KG1 (cell line): ENCODE data around the gene PODXL.
"Not testable (repeated sequence)": the region's sequence is repeated elsewhere in the genome, so short reads cannot be mapped to it uniquely, and the experiment has no call there.

ENCODE experiments used
- DNase-seq: peaks from one replicate; lab custom pipeline; 2025; lab: John Stamatoyannopoulos, UW

PODXL gene

GRCh38 chr7:131511071-131511470, 45.4 kb downstream of the PODXL start:
- no peak for DNase-seq

DNA sequence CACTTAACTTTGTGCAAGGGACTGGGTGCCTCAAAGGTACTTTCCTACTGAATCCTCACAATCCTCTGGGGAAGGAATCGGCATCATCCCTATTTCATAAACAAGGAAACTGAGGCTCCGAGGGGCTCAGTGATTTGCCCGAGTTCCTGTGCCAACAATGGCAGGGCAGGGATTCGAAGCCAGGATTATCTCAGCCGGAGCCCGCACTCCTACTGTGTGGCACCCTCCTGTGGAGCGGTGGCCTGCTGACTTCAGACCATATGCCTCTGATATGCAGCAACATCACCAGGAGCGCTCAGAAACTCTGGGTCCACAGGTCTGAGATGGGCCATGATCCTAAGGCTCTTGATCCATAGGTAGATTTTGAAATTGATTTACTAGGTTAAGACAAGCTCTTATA, 46.6 kb downstream of the PODXL start:
- no peak for DNase-seq

DNA sequence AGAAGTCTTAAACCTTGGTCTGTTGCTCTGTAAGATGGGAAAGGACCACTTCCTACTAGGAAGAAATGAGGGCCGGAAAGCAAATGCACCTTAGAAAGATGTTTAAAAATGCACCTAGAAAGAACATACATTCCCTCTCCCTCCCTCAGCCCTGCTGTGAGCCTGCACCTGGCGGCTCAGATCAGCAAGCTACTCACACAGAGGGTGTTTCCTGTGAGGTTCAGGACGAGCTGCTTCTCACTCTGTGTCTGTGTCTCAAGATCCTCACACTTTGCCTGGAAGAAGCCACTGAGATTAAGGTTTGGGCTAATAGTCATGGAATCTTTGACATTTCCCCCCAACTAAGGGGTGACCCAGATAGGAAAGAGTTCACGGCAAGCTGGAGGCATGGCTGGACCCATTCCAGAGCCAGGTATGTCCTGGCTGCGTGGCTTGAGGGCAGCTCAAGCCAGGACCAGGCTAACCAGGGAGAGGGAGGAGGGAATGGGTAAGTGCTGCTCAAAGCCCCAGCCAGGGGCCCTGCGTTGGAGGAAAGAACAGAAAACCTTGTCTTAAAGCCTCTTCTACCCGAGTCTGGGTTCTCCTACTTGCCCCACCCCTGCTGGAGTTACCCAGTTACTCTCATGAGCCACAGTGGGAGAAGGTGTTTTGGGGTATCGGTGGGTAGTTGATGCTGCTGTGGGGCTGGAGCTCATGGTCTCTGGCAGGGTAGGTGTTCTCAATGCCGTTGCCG, 47.5 kb downstream of the PODXL start:
- DNase-seq, result no peak

DNA sequence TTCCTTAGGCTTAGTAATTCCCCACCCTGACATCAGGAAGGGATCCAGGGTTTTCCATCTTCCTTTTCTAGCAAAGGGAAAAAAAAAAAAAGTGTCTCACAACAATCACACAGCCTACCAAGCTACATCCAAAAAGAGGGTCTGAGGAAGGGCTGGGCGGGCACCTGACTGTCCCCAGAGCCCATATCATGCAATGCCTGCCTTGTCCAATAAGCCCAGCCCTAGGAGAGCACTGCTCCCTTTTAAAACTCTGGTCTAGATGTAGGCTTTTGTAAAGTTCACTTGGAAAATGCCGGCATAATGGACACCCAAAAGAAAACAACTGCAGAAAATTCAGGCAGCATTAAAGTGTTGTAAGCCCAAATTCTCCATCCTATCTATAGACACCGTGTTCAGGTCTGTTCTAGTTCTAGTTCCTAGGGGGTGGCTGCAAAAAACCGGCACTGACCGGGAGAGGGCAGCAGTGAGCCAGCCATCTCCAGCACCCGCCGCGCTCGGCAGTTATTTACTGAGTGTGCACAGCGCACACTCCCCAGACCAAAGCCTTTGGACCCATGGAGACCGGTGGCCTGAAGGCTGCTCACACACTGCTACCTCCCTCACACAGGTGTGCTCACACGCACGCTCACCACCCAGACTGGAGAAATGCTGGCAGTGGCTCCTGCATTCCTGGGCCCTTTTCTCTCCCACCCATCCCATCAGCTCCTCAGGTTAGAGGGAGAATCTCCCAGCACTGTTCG, 48.7 kb downstream of the PODXL start:
- peak; percentile 15 for DNase-seq

DNA sequence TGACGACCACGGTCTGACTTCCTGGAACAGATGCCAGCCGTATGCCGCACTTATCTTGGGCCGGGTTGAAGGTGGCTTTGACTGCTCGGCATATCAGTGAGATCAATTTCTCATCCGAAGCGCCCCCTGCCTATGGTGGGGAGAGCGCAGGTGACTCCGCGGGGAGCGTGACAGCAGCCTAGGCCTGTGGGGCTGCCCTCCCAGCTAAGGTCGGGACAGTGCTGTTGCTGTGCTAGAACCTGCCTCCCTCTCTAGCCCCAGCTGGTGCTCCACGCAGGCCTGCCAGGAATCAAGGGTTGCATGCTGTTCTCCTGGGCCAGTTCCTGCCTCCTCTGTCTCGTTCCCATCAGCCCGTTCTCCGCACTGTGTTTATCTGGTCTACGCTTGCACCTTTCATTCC, 49.8 kb downstream of the PODXL start:
- no peak for DNase-seq

GRCh38 chr7:131505636-131506557, 50.5 kb downstream of the PODXL start:
- no peak for DNase-seq

GRCh38 chr7:131505037-131505620, 51.3 kb downstream of the PODXL start:
- not testable (repeated sequence) for DNase-seq

GRCh38 chr7:131504157-131504899, 52.1 kb downstream of the PODXL start:
- no peak for DNase-seq

DNA sequence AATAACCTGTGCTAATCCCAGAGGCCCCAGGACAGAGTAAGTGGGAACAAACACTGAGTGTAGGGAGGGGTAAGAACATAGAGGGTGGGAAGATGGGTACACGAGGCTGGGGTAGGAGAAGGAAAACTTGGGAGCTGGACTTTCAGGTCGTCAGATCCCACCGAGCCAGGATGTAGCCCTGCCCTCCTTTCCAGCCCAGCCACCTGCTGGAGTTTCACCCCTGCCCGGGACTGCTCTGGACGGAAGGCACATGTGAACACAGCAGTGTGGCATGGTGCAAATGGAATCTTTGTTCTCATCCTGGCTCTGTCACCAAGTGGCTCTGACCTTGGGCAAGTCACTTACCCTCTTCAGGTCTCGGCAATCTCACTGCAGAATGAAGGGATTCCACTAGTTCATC, 52.8 kb downstream of the PODXL start:
- DNase-seq, result no peak

- DNase-seq, result no peak
Measured at GRCh38 chr7:131502810-131503508, 53.5 kb downstream of the PODXL start.

- no peak for DNase-seq
Measured at GRCh38 chr7:131501930-131502685, 54.3 kb downstream of the PODXL start.

GRCh38 chr7:131501422-131501821, 55.0 kb downstream of the PODXL start:
- DNase-seq, result no peak

DNA sequence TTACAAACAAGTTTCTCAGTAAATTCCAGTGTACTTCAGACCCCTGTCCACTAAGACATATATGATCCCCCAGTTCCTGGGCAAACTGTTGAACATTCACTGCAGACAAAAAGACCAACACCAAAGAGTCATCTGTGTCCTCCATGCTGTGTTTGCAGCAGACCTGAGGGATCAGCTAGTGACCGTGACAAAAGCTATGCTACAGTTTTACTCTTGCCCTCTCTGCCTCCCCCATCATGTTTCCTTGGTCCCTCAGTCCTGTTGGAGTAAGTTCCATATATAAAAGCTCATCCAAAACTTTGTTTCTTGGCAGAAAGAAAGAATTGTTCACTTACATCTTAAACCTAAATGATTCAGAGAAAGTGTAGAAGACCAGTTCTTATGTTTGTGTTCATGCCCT, 56.1 kb downstream of the PODXL start:
- no peak for DNase-seq

GRCh38 chr7:131499801-131500200, 56.6 kb downstream of the PODXL start:
- no peak for DNase-seq

- DNase-seq, result no peak
Measured at GRCh38 chr7:131498237-131498885, 58.1 kb downstream of the PODXL start.

DNA sequence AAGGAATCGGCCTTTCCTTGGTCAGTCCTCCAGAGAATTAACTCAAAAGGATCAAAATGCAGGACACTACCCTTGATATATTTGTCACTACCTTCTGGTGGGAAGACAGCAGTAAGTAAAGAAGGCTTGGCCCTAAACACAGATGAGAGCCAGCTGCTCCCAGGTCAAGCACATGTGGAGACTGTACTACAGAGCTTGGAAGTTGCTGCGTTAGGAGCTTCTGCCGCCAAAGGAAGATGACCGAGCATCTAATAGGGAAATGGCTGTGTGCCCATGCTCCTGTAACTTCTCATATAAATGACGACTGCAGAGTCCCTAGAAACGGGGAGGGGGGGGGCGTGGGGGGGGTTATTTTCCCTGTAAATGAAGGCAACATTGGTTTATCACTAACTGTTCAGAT, 59.0 kb downstream of the PODXL start:
- no peak for DNase-seq

- DNase-seq, result no peak
Measured at GRCh38 chr7:131495669-131496498, 60.5 kb downstream of the PODXL start.

- DNase-seq, result no peak
Measured at GRCh38 chr7:131494182-131494581, 62.2 kb downstream of the PODXL start.

DNA sequence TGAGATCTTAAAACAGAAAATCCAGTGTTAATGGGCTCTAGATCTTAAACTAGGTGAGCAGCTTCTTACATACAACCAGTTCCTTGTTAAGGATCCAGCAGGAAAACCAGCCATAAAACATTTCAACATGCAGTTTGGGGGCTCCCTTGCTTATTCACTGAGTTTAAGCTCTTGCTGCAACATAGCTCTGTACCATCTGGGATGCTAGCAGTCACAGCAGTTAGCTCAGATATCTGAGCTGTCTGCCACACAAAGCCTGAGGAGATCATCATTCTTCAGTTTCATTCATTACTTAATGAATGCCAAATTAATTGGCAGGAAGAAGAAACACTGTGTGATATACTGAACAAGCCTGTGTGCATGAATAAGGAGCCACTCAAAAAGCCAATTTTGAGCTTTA, 62.8 kb downstream of the PODXL start:
- no peak for DNase-seq
